Activated CD4-positive, alpha-beta memory T cell treated with anti-CD3 and anti-CD28 coated beads for 36 hours (primary cell): ENCODE results near the gene GOLT1B. TPM values are rescaled to one million over a fixed set of nuclear protein-coding genes. Genes with fewer than 3 reads are reported as not detected.
A peak's percentile ranks its signal among the peaks of the same experiment; 100 is the strongest.
"Not testable (repeated sequence)": the region's sequence is repeated elsewhere in the genome, so short reads cannot be mapped to it uniquely, and the experiment has no call there.

Experiments
- CTCF ChIA-PET: fragments of 350-600 bp; sonication (Branson Sonifier 250); formaldehyde crosslinking; loops from one replicate; lab custom pipeline; 2021; ENCODE audit warnings: antibody characterized with exemption, inconsistent platforms; lab: Charles Lee
- POLR2A ChIA-PET: fragments of 350-600 bp; sonication (Branson Sonifier 250); formaldehyde crosslinking; loops from one replicate; lab custom pipeline; 2021; ENCODE audit warnings: antibody characterized with exemption; lab: Charles Lee
- DNase-seq: peaks from one replicate; pipeline ENCODE4 v3.0.0-alpha.2; 2020
- H3K27ac Mint-ChIP-seq: one replicate; pipeline ENCODE4 v1.8.0; 2021; ENCODE audit warnings: mixed read lengths
- H3K27me3 Mint-ChIP-seq: one replicate; pipeline ENCODE4 v1.8.0; 2021; ENCODE audit warnings: mixed read lengths
- H3K36me3 Mint-ChIP-seq: one replicate; pipeline ENCODE4 v1.8.0; 2021; ENCODE audit warnings: mixed read lengths
- H3K4me1 Mint-ChIP-seq: one replicate; pipeline ENCODE4 v1.8.0; 2021; ENCODE audit warnings: low read depth, mixed read lengths
- H3K4me3 Mint-ChIP-seq: one replicate; pipeline ENCODE4 v1.8.0; 2021; ENCODE audit warnings: mild to moderate bottlenecking, mixed read lengths
- H3K9me3 Mint-ChIP-seq: one replicate; pipeline ENCODE4 v1.8.0; 2021; ENCODE audit warnings: mixed read lengths
- intact Hi-C: fragments of 100-400 bp; cut with micrococcal nuclease; formaldehyde crosslinking; loops from one replicate; pipeline ENCODE4 v1.15.1; 2023
- total RNA-seq, 2 experiments: library from RNA; stranded (reverse); gene quantifications; one replicate each; pipeline ENCODE4 v1.2.3, GENCODE V29; 2021

Gene GOLT1B, protein sequence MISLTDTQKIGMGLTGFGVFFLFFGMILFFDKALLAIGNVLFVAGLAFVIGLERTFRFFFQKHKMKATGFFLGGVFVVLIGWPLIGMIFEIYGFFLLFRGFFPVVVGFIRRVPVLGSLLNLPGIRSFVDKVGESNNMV
- total RNA-seq: 10 to 100 TPM; 43.6 to 45.2 TPM

DNA sequence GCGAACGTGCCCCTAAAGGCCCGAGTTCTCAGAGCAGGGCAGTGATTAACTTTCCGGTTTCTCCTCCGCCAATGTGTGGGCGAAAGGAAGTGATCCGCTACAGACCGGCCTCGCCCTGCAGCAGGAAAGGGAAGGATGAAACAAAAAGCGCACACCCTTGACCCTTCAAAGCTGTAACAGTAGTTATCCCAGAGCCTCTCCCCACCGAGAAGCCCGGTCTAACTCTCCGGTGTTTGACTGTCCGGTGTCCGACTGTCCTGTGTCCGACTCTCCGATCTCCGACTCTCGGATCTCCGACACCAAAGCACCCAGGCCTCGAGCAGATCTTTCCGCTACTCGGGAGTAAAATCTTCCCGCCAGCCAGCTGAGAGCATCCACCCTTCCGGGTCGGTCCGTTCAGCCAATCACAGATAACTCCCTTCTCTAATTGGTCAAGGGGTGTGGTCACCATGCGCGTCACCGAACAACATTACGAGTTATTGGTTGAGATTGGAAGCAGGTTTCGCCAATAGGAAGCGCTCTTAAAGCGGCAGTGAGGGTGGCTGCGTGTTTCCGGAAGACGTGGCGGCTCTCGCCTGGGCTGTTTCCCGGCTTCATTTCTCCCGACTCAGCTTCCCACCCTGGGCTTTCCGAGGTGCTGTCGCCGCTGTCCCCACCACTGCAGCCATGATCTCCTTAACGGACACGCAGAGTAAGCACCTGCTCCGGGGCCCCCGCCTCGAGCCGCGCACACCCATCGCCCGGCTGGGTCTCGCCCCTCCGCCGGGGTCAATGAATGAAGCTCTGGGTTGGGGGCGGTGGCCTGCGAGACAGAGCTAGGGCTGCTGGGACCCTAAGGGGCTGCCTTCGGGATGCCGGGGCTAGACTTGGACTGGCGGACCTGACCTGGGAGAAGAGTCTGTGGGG is at the start of gene GOLT1B, which contains the start of gene RECQL:
Gene GOLT1B (plus strand): TSS at position 532 of the 906 bp plus-strand sequence. CDS start 135 bp downstream, at position 667.
Gene RECQL (minus strand): TSS at position 378 of the 906 bp plus-strand sequence. CDS start 2,065 bp downstream, outside the sequence.
- peaks cover 58% of the 10 kb centered on the region for H3K4me1 Mint-ChIP-seq
- peak; percentile 95 for DNase-seq
- CTCF ChIA-PET: interaction anchor here (1.4 kb wide), 1 partner anchor 179 kb away, joined by 9 read pairs; no protein-coding TSS in a partner anchor
- no peak within 1 kb of the TSS for H3K27ac Mint-ChIP-seq
- peaks cover 30% of the 10 kb centered on the region for H3K36me3 Mint-ChIP-seq
- POLR2A ChIA-PET: interaction anchor here (0.6 to 3.0 kb wide), 8 partner anchors 9 to 545 kb away, joined by 3 to 26 read pairs (median 5); partner anchors contain the start of genes LDHB and PYROXD1
- no peaks in the 10 kb centered on the region for H3K27me3 Mint-ChIP-seq
- no peak within 1 kb of the TSS for H3K4me3 Mint-ChIP-seq
- H3K9me3 Mint-ChIP-seq: no peaks in the 10 kb centered on the region
- intact Hi-C loops: loop anchor here (1.0 to 5.0 kb wide), 12 partner anchors 8 to 1126 kb away; partner anchors contain the start of genes C2CD5, CMAS, ETNK1 and LDHB

DNA sequence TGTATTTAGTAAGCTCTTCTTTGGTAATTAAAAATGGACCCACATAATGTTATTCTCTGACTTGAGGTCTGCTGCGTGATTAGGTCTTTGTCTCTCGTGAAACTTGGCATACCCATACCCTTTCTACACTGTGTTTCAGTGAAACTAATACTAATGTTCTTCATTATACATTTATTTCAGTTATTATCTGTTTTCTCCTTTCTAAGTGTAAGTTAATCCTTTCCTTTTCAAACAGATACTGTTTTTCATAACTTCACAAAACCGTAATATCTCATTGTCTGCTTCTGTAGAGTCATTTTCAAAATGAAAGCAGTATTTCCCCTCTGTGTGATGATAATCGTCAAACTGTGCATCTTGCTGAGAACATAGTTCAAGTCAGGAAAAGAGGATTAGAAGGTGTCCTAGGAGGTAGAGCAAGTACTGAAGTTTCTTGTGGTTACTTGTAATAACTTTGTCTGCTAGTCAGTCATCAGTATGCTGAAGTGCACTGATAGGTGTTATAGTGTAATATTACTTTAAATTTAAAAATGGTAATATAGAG is 48.2 kb upstream of the GOLT1B start:
- Mint-ChIP-seq H3K27ac (peak overlapping the region; percentile 43), H3K4me1 (peaks cover 55% of the 10 kb centered on the region), H3K9me3 (no peaks in the 10 kb centered on the region), H3K4me3 (peak overlapping the region; percentile 17), H3K36me3 (peaks cover 40% of the 10 kb centered on the region), H3K27me3 (no peaks in the 10 kb centered on the region)
- no peak for DNase-seq
- intact Hi-C loops: loop anchor here (1.0 to 10.0 kb wide), 4 partner anchors 16 to 1171 kb away; partner anchors contain the start of genes ETNK1 and PYROXD1
- CTCF ChIA-PET: no interaction called here
- POLR2A ChIA-PET: interaction anchor here (0.6 to 2.5 kb wide), 3 partner anchors 16 to 204 kb away, joined by 3 to 8 read pairs (median 4); partner anchors contain the start of genes GOLT1B, LDHB, PYROXD1 and RECQL

DNA sequence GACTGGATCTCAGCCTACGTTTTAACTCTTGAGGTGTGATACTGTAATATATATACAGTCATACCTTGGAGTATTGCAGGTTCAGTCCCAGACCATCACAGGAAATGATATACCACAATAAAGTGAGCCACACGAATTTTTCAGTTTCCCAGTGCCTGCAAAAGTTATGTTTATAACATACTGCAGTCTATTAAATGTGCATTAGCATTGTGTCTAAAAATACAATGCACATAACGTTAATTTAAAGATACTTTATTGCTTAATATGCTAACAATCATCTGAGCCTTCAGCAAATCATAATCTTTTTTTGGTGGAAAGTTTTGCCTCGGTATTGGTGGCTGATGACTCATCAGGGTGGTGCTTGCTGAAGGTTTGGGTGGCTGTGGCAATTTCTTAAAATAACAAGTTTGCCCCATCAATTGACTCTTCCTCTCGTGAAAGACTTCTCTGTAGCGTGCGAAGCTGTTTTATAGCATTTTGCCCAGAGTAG is 45.3 kb upstream of the GOLT1B start:
- ChIA-PET CTCF (no interaction called here), POLR2A (interaction anchor here (0.7 kb wide), 1 partner anchor 201 kb away, joined by 3 read pairs; no protein-coding TSS in a partner anchor)
- Mint-ChIP-seq H3K36me3 (peaks cover 43% of the 10 kb centered on the region), H3K9me3 (no peaks in the 10 kb centered on the region), H3K27me3 (no peaks in the 10 kb centered on the region), H3K27ac (peak overlapping the region; percentile 90), H3K4me1 (peaks cover 55% of the 10 kb centered on the region), H3K4me3 (peak overlapping the region; percentile 48)
- peak; percentile 55 for DNase-seq
- intact Hi-C loops: loop anchor here (1.0 to 10.0 kb wide), 6 partner anchors 21 to 1168 kb away; partner anchors contain the start of genes C2CD5, ETNK1, GOLT1B and LDHB

DNA sequence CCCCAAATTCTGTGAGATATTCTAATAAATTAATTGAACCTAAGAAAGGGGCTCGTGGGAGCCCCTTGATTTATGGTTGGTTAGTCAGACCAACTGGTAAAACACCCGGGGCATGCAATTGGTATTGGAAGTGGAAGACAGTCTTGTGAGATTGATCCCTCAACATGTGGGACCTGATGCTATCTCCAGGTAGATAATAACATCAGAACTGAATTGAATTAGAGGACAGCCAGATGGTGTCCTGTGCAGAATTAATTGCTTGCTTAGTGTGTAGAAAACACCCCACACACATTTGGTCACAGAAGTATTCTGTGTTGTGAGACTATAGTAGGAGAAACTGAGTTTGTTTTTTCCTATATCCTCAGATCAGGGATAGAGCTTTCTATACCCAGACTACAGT is 42.1 kb upstream of the GOLT1B start:
- intact Hi-C loops: loop anchor here (5.0 to 10.0 kb wide), 2 partner anchors 1083 to 1165 kb away; partner anchors contain the start of genes C2CD5 and ETNK1
- Mint-ChIP-seq H3K4me1 (peaks cover 34% of the 10 kb centered on the region), H3K27ac (no peak overlapping the region), H3K27me3 (no peaks in the 10 kb centered on the region), H3K4me3 (no peak overlapping the region), H3K36me3 (peaks cover 55% of the 10 kb centered on the region), H3K9me3 (peaks cover 3% of the 10 kb centered on the region)
- POLR2A ChIA-PET: no interaction called here
- CTCF ChIA-PET: no interaction called here
- DNase-seq: no peak

DNA sequence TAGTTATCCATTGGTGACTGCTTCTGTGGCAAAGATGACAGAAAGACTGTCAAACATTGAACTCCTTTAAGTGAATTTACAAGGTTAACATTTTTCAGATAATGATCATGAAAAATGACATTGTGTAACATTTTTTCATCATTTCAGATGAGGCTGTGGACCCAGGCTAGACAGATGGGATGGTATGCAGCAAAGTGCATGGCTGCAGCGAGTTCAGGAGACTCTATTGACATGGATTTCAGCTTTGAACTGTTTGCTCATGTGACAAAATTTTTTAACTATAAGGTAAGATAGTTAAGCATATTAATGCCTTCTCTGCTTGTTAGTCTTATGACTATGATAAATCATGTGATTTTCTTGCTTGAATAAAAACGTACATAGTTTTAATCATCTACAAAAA is 34.3 kb upstream of the GOLT1B start:
- H3K9me3 Mint-ChIP-seq, H3K27me3 Mint-ChIP-seq, H3K27ac Mint-ChIP-seq, DNase-seq, H3K4me3 Mint-ChIP-seq, H3K4me1 Mint-ChIP-seq, CTCF ChIA-PET, POLR2A ChIA-PET, intact Hi-C loops: not testable (repeated sequence)
- H3K36me3 Mint-ChIP-seq: peaks cover 53% of the 10 kb centered on the region

DNA sequence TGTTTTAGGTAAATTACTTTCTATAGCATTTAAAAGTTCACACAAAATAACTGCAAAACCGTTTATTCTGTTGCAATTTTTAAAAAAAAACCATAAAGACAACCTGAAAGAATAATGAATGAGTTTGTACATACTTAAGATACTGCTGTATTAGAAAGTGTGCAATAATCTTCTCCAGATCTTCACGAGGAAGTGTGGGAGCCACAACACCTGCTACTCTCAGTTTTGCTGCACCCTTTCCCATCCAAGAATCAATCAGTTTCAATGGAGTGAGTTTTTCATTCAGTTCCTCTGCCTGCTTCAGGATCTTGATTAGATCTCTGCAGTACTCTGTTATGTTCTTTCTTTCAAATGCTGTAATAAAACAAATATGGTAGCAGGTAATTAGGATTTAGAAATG is 30.3 kb upstream of the GOLT1B start:
- Mint-ChIP-seq H3K4me3 (no peak overlapping the region), H3K27ac (peak overlapping the region; percentile 51), H3K27me3 (no peaks in the 10 kb centered on the region), H3K9me3 (no peaks in the 10 kb centered on the region), H3K36me3 (peaks cover 52% of the 10 kb centered on the region), H3K4me1 (peaks cover 10% of the 10 kb centered on the region)
- ChIA-PET POLR2A (no interaction called here), CTCF (no interaction called here)
- intact Hi-C loops: loop anchor here (10.0 kb wide), 1 partner anchor 156 kb away; no protein-coding TSS in a partner anchor
- DNase-seq: no peak

DNA sequence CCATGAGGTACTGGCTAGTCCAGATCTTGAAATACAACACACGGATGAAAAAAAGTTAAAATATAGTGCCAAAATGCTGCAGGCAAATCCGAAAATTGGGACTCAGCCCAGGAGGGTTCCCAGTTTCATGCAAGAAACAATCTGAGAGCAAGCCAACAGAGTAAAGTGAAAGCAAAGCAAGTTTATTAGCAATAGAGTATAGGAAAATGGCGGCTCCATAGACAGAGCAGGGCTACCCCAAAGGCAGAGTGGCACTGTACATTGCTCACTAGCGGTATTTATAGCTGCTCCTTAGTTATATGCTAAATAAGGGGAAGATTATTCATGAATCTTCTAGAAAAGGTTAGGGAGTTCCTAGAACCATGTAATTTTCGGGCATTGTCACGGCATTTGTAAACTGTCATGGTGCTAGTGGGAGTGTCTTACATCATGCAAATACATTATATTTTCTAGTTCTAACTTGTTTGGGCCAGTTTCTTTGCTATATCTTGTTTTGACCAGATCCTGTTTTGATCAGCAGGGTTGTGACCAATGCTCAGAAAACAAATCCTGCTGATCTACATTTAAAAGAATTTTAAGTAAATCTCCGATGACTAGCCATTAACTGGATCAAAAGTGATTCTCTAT is 29.3 kb upstream of the GOLT1B start:
- POLR2A ChIA-PET: interaction anchor here (0.7 kb wide), 1 partner anchor 12 kb away, joined by 4 read pairs; no protein-coding TSS in a partner anchor
- H3K36me3 Mint-ChIP-seq: peaks cover 54% of the 10 kb centered on the region

DNA sequence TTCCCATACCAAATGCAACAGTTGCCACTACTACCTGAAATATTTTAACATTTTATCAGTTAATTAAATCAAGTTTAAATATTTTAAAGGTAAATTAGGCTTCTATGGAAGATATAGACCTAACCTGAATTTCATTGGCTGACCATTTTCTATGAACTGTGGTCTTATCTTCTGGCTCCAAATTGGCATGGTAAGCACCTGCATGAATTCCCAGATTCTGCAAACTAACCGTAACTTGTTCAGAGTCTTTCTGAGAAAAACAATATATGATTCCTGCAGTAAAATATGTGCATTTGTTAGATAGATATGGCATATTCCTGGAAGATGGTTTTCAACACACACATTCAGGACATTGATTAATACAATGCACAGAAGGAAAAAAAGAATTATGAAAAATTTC is 26.0 kb upstream of the GOLT1B start:
- Mint-ChIP-seq H3K27ac (no peak overlapping the region), H3K4me3 (no peak overlapping the region), H3K27me3 (no peaks in the 10 kb centered on the region), H3K36me3 (peaks cover 41% of the 10 kb centered on the region), H3K4me1 (peaks cover 18% of the 10 kb centered on the region), H3K9me3 (no peaks in the 10 kb centered on the region)
- DNase-seq: no peak
- CTCF ChIA-PET: no interaction called here
- POLR2A ChIA-PET: no interaction called here
- intact Hi-C loops: loop anchor here (10.0 kb wide), 1 partner anchor 161 kb away; no protein-coding TSS in a partner anchor

More for the DNA sequence above, 29.3 kb upstream of the GOLT1B start:
- no peak for DNase-seq
- H3K4me3 Mint-ChIP-seq: no peak overlapping the region
- no peaks in the 10 kb centered on the region for H3K9me3 Mint-ChIP-seq
- peaks cover 16% of the 10 kb centered on the region for H3K4me1 Mint-ChIP-seq
- no peaks in the 10 kb centered on the region for H3K27me3 Mint-ChIP-seq
- H3K27ac Mint-ChIP-seq: peak overlapping the region; percentile 49
- intact Hi-C loops: loop anchor here (10.0 kb wide), 1 partner anchor 158 kb away; no protein-coding TSS in a partner anchor
- CTCF ChIA-PET: no interaction called here

DNA sequence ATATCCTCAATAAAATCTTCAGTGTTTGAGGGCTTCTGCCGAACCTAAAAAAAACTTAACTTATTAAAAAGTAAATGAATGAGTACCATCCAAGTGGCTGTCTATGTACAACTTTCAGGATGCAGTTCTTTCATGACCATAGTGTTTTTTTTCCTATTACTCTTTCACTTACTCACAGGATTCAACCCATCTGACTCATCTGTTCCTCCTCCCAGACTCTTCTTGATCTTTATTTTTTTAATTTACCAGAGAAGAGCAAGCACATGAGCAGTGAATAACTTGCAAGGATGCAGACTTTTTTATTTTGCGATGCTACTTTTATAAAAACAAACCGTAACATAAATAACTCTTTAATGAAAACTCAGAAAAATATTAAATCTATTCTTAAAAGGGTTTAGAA is 24.6 kb upstream of the GOLT1B start:
- CTCF ChIA-PET: no interaction called here
- DNase-seq: no peak
- peaks cover 14% of the 10 kb centered on the region for H3K4me1 Mint-ChIP-seq
- POLR2A ChIA-PET: no interaction called here
- no peak overlapping the region for H3K4me3 Mint-ChIP-seq
- intact Hi-C loops: loop anchor here (1.0 to 10.0 kb wide), 3 partner anchors 21 to 162 kb away; partner anchors contain the start of genes GOLT1B and RECQL
- no peaks in the 10 kb centered on the region for H3K9me3 Mint-ChIP-seq
- H3K27me3 Mint-ChIP-seq: no peaks in the 10 kb centered on the region
- peaks cover 36% of the 10 kb centered on the region for H3K36me3 Mint-ChIP-seq
- peak overlapping the region; percentile 73 for H3K27ac Mint-ChIP-seq

DNA sequence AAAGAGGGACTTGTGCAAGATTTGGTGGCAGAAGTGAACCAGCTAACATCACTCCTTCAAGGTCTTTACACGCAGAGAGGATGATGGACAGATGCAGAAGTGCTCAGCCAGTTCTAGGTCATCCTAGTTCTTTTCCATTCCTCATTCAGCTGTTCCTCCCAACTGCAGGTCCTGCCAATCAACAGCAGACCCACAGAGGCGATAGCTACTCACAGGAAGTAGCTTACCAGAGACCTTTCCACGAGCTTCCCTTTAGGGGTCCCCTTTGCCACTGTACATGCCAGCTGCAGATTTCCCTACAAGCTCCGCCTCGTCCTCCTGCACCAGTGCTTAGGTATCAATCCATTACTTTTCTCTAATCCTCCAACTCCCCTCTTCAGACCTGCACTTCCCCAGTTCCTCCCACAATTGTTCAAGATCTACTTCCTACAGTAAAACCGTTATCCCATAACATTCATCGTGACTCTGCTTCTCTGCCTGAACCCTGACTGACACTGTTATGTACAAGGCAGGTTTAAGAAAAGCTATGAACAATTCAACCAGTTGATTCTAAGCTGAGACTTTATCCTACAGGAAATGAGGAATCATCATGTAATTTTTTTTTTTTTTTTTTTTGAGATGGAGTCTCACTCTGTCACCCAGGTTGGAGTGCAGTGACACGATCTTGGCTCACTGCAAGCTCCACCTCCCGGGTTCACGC is 22.7 kb upstream of the GOLT1B start:
- CTCF ChIA-PET: interaction anchor here (1.6 kb wide), 1 partner anchor 15 kb away, joined by 4 read pairs; no protein-coding TSS in a partner anchor
- Mint-ChIP-seq H3K36me3 (peaks cover 24% of the 10 kb centered on the region), H3K27ac (no peak overlapping the region), H3K4me1 (peaks cover 14% of the 10 kb centered on the region), H3K9me3 (no peaks in the 10 kb centered on the region), H3K4me3 (no peak overlapping the region), H3K27me3 (no peaks in the 10 kb centered on the region)
- POLR2A ChIA-PET: no interaction called here
- DNase-seq: no peak
- intact Hi-C loops: loop anchor here (10.0 kb wide), 1 partner anchor 164 kb away; no protein-coding TSS in a partner anchor
